Neural cell (in vitro differentiated cells): ENCODE measurements around the gene SMG6. TPM values are rescaled to one million over a fixed set of nuclear protein-coding genes. Genes with fewer than 3 reads are reported as not detected.
"Not testable (repeated sequence)": the region's sequence is repeated elsewhere in the genome, so short reads cannot be mapped to it uniquely, and the experiment has no call there.

ENCODE experiments used
- H2AFZ ChIP-seq: fragments of 200-600, 300-800 bp; sonication (generic), shearing (Covaris generic); 2 replicates; pipeline ENCODE4 v1.6.0; 2014; ENCODE audit warnings: low read depth, mild to moderate bottlenecking, antibody characterized with exemption, low read length, moderate library complexity
- H3F3A ChIP-seq: fragments of 200-600 bp; shearing (Covaris generic); 2 replicates; pipeline ENCODE4 v1.6.1; 2016; ENCODE audit warnings: mild to moderate bottlenecking, moderate library complexity, mixed read lengths, antibody characterized with exemption, low read length; ENCODE audit not compliant: insufficient read depth, poor library complexity, severe bottlenecking
- H3K27ac ChIP-seq: fragments of 200-600, 300-800 bp; sonication (generic), shearing (Covaris generic); 2 replicates; pipeline ENCODE4 v1.5.1; 2014; ENCODE audit warnings: mild to moderate bottlenecking, low read length, moderate library complexity
- H3K27me3 ChIP-seq: fragments of 300-800, 200-600 bp; sonication (generic), shearing (Covaris generic); 2 replicates; pipeline ENCODE4 v1.6.0; 2014; ENCODE audit warnings: mild to moderate bottlenecking, low read depth, low read length, moderate library complexity; ENCODE audit not compliant: insufficient read depth
- H3K36me3 ChIP-seq: fragments of 300-800, 200-600 bp; sonication (generic), shearing (Covaris generic); 2 replicates; pipeline ENCODE4 v1.5.1; 2014; ENCODE audit warnings: mild to moderate bottlenecking, antibody characterized with exemption, low read length, moderate library complexity; ENCODE audit not compliant: insufficient read depth
- H3K4me2 ChIP-seq: fragments of 300-800, 200-600 bp; sonication (generic), shearing (Covaris generic); 2 replicates; pipeline ENCODE4 v1.6.0; 2014; ENCODE audit warnings: mild to moderate bottlenecking, low read length
- H3K4me3 ChIP-seq: fragments of 300-800, 200-600 bp; sonication (generic), shearing (Covaris generic); 2 replicates; pipeline ENCODE4 v1.5.1; 2014; ENCODE audit warnings: mild to moderate bottlenecking, low read length, moderate library complexity
- H3K79me2 ChIP-seq: fragments of 200-600 bp; shearing (Covaris generic); replicated peaks from 2 replicates; pipeline ENCODE4 v1.6.0; 2014; ENCODE audit warnings: mild to moderate bottlenecking, low read length, moderate library complexity; ENCODE audit not compliant: insufficient read depth
- H3K9ac ChIP-seq: fragments of 300-800, 200-600 bp; sonication (generic), shearing (Covaris generic); 2 replicates; pipeline ENCODE4 v1.6.1; 2016; ENCODE audit warnings: mild to moderate bottlenecking, low read length, mixed read lengths
- H3K9me2 ChIP-seq: fragments of 200-600 bp; shearing (Covaris generic); 2 replicates; pipeline ENCODE4 v1.6.1; 2016; ENCODE audit warnings: mild to moderate bottlenecking, low read length, mixed read lengths; ENCODE audit not compliant: insufficient read depth
- H3K9me3 ChIP-seq: fragments of 200-600, 300-800 bp; sonication (generic), shearing (Covaris generic); 2 replicates; pipeline ENCODE4 v1.6.1; 2016; ENCODE audit warnings: mild to moderate bottlenecking, mixed run types, low read length, moderate library complexity, mixed read lengths
- H4K20me1 ChIP-seq: fragments of 200-600 bp; shearing (Covaris generic); 2 replicates; pipeline ENCODE4 v1.6.1; 2016; ENCODE audit warnings: mild to moderate bottlenecking, mixed run types; ENCODE audit not compliant: insufficient read depth
- CTCF ChIP-seq: fragments of 450-650 bp; IDR thresholded peaks from 2 replicates; pipeline ENCODE4 v1.5.1; 2014; ENCODE audit warnings: antibody characterized with exemption, mild to moderate bottlenecking, moderate library complexity; ENCODE audit not compliant: poor library complexity, severe bottlenecking
- EP300 ChIP-seq: fragments of 450-650 bp; conservative IDR thresholded peaks from 2 replicates; pipeline ENCODE4 v1.6.1; 2014; ENCODE audit warnings: antibody characterized with exemption, mild to moderate bottlenecking, moderate library complexity; ENCODE audit not compliant: poor library complexity, severe bottlenecking
- EZH2 ChIP-seq: fragments of 200-600, 300-800 bp; shearing (Covaris generic), sonication (generic); IDR thresholded peaks from 2 replicates; pipeline ENCODE4 v1.6.1; 2014; ENCODE audit warnings: antibody characterized with exemption, low read length, borderline replicate concordance, mild to moderate bottlenecking; ENCODE audit not compliant: insufficient read depth, poor library complexity, severe bottlenecking
- MXI1 ChIP-seq: fragments of 450-650 bp; conservative IDR thresholded peaks from 2 replicates; pipeline ENCODE4 v1.6.1; 2014; ENCODE audit warnings: antibody characterized with exemption, mild to moderate bottlenecking; ENCODE audit not compliant: poor library complexity, severe bottlenecking
- POLR2AphosphoS5 ChIP-seq: IDR thresholded peaks from 2 replicates; pipeline ENCODE4 v1.6.1; 2012
- RAD21 ChIP-seq: fragments of 450-650 bp; conservative IDR thresholded peaks from 2 replicates; pipeline ENCODE4 v1.6.1; 2014; ENCODE audit warnings: antibody characterized with exemption, mild to moderate bottlenecking, moderate library complexity
- REST ChIP-seq: IDR thresholded peaks from 2 replicates; pipeline ENCODE4 v1.6.1; 2012; ENCODE audit warnings: borderline replicate concordance
- SMC3 ChIP-seq: fragments of 450-650 bp; conservative IDR thresholded peaks from 2 replicates; pipeline ENCODE4 v1.6.1; 2014; ENCODE audit warnings: antibody characterized with exemption, mild to moderate bottlenecking, moderate library complexity; ENCODE audit not compliant: poor library complexity
- TAF1 ChIP-seq: IDR thresholded peaks from 2 replicates; pipeline ENCODE4 v1.6.1; 2012; ENCODE audit warnings: low read depth
- polyA plus RNA-seq: library from polyadenylated mRNA; depleted of rRNA; stranded (reverse); fragments of >200 nt; gene quantifications from 2 replicates; pipeline ENCODE4 v1.2.3, GENCODE V29; 2014

The SMG6 gene
- polyA plus RNA-seq, 1 donor from 2014 or later = 13.9 TPM

GRCh38 chr17:2262135-2262587, 41.4 kb downstream of the SMG6 start:
- H3K9ac ChIP-seq = no peak overlapping the region
- H3K4me3 ChIP-seq = no peak overlapping the region
- H3K4me2 ChIP-seq = no peak overlapping the region
- H3K36me3 ChIP-seq = no peaks in the 10 kb centered on the region
- H3K9me3 ChIP-seq = no peaks in the 10 kb centered on the region
- no peak for TF ChIP-seq CTCF
- no peak for TF ChIP-seq RAD21
- no peak for TF ChIP-seq EP300
- no peak for TF ChIP-seq POLR2AphosphoS5
- TF ChIP-seq TAF1 = no peak
- no peak for TF ChIP-seq EZH2
- no peak for TF ChIP-seq MXI1
- no peak for TF ChIP-seq REST
- no peak for TF ChIP-seq SMC3
- H4K20me1 ChIP-seq = no peaks in the 10 kb centered on the region
- H2AFZ ChIP-seq = no peak overlapping the region
- H3K27ac ChIP-seq = no peak overlapping the region
- H3K27me3 ChIP-seq = no peaks in the 10 kb centered on the region
- H3K79me2 ChIP-seq = peaks cover 3% of the 10 kb centered on the region
- H3F3A ChIP-seq = no peaks in the 10 kb centered on the region
- no peaks in the 10 kb centered on the region for H3K9me2 ChIP-seq

GRCh38 chr17:2259769-2260536, 43.6 kb downstream of the SMG6 start:
- no peak overlapping the region for H3K4me2 ChIP-seq
- no peak for TF ChIP-seq POLR2AphosphoS5
- no peak for TF ChIP-seq EP300
- no peak for TF ChIP-seq RAD21
- no peak for TF ChIP-seq EZH2
- TF ChIP-seq REST = no peak
- no peak for TF ChIP-seq SMC3
- no peak for TF ChIP-seq MXI1
- no peak for TF ChIP-seq TAF1
- no peak for TF ChIP-seq CTCF
- H3K9ac ChIP-seq = no peak overlapping the region
- no peak overlapping the region for H3K4me3 ChIP-seq
- H3K79me2 ChIP-seq = peaks cover 3% of the 10 kb centered on the region
- no peaks in the 10 kb centered on the region for H3K36me3 ChIP-seq
- H3K27me3 ChIP-seq = no peaks in the 10 kb centered on the region
- no peaks in the 10 kb centered on the region for H3K9me2 ChIP-seq
- H3F3A ChIP-seq = no peaks in the 10 kb centered on the region
- H3K9me3 ChIP-seq = no peaks in the 10 kb centered on the region
- no peak overlapping the region for H3K27ac ChIP-seq
- no peak overlapping the region for H2AFZ ChIP-seq
- no peaks in the 10 kb centered on the region for H4K20me1 ChIP-seq

- H2AFZ ChIP-seq, H3F3A ChIP-seq, H3K79me2 ChIP-seq, H4K20me1 ChIP-seq, H3K4me2 ChIP-seq, H3K9ac ChIP-seq, H3K27me3 ChIP-seq, H3K9me3 ChIP-seq, H3K4me3 ChIP-seq, H3K9me2 ChIP-seq, H3K27ac ChIP-seq, H3K36me3 ChIP-seq: not testable (repeated sequence)
Observed at GRCh38 chr17:2258830-2259229, 44.8 kb downstream of the SMG6 start.
